Measurements from ENCODE around the gene HOXC13. TPM values are rescaled to one million over a fixed set of nuclear protein-coding genes. Genes with fewer than 3 reads are reported as not detected.

HOXC13 gene, protein sequence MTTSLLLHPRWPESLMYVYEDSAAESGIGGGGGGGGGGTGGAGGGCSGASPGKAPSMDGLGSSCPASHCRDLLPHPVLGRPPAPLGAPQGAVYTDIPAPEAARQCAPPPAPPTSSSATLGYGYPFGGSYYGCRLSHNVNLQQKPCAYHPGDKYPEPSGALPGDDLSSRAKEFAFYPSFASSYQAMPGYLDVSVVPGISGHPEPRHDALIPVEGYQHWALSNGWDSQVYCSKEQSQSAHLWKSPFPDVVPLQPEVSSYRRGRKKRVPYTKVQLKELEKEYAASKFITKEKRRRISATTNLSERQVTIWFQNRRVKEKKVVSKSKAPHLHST
- not detected in 2 replicates for total RNA-seq (ENCODE audit: low replicate concordance)

DNA sequence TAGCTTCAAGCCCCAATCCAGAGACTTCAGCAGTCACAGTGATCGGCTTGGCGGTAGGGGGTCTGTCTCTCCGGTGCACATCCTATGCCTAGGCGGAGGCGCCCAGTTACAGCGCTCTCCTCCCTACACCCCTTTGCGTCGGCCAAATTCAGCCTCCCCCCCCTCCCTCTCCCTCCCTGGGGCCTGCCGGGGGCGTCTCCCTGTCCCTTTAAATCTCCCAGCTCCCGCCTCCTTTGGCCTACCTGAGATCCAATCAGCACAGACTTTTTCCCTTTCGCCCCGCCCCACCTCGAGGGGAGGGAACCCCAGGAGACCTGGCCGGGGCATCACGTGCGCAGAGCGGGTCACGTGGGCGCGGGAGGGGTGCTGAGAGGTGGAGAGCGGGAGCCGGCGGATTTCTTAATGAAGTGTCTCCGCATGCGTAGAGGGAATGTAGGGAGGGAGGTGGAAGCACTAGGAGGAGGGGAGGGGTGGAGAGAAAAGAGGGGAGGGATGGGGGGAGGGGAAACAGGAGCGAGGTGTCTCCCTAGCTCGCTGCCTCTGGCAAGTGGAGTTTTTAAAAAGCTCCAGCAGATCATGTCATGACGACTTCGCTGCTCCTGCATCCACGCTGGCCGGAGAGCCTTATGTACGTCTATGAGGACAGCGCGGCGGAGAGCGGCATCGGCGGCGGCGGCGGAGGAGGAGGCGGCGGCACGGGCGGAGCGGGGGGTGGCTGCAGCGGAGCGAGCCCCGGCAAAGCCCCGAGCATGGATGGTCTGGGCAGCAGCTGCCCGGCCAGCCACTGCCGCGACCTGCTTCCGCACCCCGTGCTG is at the start of gene HOXC13:
Gene HOXC13, plus strand, starts transcription at position 506 of the 815 bp plus-strand sequence. Its CDS starts 76 bp downstream, at position 582.

DNA sequence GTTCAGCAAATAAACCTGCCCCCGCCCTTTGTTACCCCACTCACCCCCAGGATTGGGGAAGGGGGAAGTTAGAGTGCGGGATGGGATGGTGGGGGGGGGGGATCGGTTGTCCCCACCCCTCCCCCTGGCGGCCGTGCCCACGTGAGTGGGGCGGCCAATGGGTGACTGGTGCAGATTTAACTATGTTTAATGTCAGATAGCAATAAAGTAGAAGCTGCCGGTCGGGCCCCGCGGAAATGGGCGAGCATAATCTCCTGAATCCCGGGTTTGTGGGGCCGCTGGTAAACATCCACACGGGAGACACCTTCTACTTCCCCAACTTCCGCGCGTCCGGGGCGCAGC is 16.0 kb downstream of the HOXC13 start, which contains the start of gene HOXC12:
Gene HOXC12, plus strand, starts transcription at position 210 of the 342 bp plus-strand sequence. Its CDS starts 27 bp downstream, at position 237.

DNA sequence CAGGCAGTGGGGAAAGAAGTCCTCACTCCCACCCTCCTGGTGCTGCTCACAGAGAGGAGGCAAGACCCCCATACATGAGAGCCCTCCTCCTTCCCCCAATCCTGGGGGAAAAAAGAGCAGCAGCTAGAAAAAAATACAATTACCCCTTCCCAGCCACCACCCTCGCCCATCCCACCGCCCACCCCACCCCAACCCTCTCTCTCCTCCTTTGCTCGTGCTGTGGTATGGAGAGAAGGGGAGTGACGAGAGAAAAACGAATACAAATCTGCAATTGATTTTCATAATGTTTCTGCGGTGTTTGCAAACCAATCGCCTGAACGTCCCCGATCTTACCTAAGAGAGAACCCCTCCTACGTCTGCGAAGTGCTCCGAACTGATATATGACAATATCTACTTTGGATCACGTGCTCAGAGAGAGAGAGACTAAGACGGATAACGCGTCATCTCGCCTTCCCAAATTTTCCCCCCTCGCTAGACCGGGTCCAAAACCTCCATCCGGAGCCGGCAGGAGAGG is 34.1 kb downstream of the HOXC13 start, which contains the start of gene HOXC11:
Gene HOXC11, plus strand, starts transcription at position 405 of the 514 bp plus-strand sequence. CDS start 116 bp downstream, outside the sequence.

DNA sequence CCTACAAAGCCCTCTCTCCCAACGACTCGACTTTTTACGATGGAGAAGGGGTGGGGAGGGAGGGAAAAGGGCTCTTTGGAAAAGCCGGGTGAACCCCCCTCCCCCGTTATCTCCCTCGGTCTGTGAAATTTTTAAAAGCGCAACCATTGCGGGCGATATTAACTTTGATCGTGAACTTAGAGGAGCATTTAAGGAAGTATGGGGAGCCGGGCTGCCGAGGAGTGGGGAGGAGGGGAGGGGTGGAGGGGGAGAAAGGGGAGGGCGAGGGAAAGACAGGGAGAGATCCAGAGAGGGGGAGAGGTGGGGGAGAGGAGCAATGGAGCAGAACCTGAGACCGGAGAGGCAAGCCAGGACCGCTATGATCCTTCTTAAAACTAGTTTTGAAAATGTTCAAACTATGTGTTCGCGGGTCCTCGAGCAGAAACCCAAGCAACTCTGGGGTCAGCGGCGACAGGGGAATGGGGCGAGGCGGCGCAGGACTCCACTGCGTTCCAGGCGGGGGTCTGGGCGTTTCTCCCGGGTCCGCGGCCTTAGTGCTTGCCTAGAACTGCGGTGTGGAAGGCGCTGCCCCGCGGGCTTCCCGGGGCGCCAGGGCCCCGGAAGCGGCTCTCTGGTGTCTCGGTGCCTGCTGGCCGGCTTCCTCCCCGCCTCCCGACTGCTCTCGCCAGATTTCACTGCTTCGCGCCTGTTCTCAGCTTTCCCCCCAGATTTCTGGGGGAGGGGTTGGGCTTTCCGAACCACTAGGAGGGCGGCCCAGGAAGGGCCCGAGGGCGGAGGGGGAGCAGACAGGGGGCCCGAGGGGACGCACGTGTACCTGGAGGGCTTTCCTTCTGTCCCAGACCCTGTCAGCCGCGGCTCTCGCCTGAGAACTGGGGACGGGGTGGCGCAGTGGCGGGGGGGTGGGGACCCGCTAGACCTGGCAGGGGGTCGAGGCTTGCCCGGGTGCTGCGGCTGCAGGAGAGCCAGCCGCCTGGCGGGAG is 35.7 kb downstream of the HOXC13 start, which contains the start of gene HOTAIR:
Gene HOTAIR, minus strand, starts transcription at position 871 of the 980 bp plus-strand sequence.

DNA sequence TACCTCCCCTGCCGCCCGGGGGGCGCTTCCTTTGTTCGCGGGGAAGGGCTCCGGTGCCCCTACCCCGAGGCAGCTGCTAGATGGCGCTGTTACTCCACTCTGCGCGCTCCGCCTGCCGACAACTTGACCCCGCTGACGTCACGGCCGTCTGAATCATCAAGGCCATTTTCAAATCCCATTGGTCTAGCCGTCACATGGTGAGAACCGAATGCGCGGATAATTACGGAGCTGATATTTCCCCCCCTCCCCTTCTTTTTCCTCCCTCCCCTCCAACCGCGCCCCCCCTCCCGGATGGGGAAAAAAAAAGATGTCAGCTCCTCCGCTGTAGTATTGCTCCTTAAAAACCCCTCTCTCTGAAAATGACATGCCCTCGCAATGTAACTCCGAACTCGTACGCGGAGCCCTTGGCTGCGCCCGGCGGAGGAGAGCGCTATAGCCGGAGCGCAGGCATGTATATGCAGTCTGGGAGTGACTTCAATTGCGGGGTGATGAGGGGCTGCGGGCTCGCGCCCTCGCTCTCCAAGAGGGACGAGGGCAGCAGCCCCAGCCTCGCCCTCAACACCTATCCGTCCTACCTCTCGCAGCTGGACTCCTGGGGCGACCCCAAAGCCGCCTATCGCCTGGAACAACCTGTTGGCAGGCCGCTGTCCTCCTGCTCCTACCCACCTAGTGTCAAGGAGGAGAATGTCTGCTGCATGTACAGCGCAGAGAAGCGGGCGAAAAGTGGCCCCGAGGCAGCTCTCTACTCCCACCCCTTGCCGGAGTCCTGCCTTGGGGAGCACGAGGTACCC is 46.5 kb downstream of the HOXC13 start, which contains the start of gene HOXC10:
Gene HOXC10, plus strand, starts transcription at position 246 of the 791 bp plus-strand sequence. Its CDS starts 114 bp downstream, at position 360.

Other genes with a start within 250 kb of the HOXC13 start
- 62.5 and 160 TPM in 2 replicates for gene CALCOCO1, start 211.4 kb upstream of the HOXC13 start, total RNA-seq (ENCODE audit: low replicate concordance)
- gene CISTR, start 186.9 kb upstream of the HOXC13 start, total RNA-seq (ENCODE audit: low replicate concordance) = not detected in 2 replicates
- not detected in 2 replicates for gene HOXC12, start 16.1 kb downstream of the HOXC13 start, total RNA-seq (ENCODE audit: low replicate concordance)
- not detected in 2 replicates for gene HOXC11, start 34.3 kb downstream of the HOXC13 start, total RNA-seq (ENCODE audit: low replicate concordance)
- gene HOTAIR, start 36.1 kb downstream of the HOXC13 start, total RNA-seq (ENCODE audit: low replicate concordance) = not detected in 2 replicates
- not detected in 2 replicates for gene HOXC10, start 46.3 kb downstream of the HOXC13 start, total RNA-seq (ENCODE audit: low replicate concordance)
- gene HOXC9, start 61.3 kb downstream of the HOXC13 start, total RNA-seq (ENCODE audit: low replicate concordance) = 0.08 TPM in 1 of 2 replicates, not detected in the other
- not detected in 2 replicates for gene HOXC8, start 70.2 kb downstream of the HOXC13 start, total RNA-seq (ENCODE audit: low replicate concordance)
- gene HOXC6, start 89.6 kb downstream of the HOXC13 start, total RNA-seq (ENCODE audit: low replicate concordance) = 0.35 TPM in 1 of 2 replicates, not detected in the other
- gene HOXC5, start 94.2 kb downstream of the HOXC13 start, total RNA-seq (ENCODE audit: low replicate concordance) = 0.12 TPM in 1 of 2 replicates, not detected in the other
- not detected in 2 replicates for gene HOXC4, start 115.0 kb downstream of the HOXC13 start, total RNA-seq (ENCODE audit: low replicate concordance)

All from smooth muscle cell of the coronary artery (primary cell).